ENCODE measurements around the gene OR6X1.
A peak's percentile ranks its signal among the peaks of the same experiment; 100 is the strongest.
"Not testable (repeated sequence)": the region's sequence is repeated elsewhere in the genome, so short reads cannot be mapped to it uniquely, and the experiment has no call there.

OR6X1 gene

GRCh38 chr11:123751781-123752180 lies 2.5 kb downstream of the OR6X1 start:
- DNase-seq, result no peak

- DNase-seq, result not testable (repeated sequence)
Measured at GRCh38 chr11:123748349-123748748, 6.0 kb downstream of the OR6X1 start.

DNA sequence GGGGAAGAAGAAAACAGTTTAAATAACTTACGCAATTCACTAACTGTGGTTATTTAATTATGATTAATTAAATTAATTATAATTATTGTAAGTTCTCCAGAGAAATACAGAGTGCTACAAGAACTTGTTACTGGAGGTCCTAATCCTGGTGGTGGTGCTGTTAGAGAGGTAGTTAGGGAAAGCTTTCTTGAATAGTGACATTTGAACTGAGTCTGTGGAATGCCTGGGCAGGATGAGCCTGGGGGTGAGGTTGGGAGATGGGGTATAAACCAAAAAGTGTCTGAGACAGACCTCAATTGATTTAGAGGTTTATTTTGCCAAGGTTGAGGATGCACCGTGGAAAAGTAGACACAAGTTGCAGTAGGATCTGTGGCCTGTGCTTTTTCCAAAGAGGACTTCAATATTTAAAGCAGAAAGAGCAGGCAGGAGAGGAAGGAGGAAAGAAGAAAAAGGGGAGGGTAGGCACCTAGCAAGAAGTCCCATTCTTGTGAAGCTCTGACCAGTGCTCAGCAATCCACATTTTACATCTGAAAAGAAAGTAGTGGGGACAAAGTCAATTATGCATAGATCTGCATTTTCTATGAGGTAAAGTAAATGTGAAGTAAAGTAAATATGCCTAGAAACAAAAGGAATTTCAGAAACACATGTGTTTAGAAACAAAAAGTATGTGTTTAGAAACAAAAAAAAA lies 8.4 kb downstream of the OR6X1 start:
- DNase-seq, result no peak

DNA sequence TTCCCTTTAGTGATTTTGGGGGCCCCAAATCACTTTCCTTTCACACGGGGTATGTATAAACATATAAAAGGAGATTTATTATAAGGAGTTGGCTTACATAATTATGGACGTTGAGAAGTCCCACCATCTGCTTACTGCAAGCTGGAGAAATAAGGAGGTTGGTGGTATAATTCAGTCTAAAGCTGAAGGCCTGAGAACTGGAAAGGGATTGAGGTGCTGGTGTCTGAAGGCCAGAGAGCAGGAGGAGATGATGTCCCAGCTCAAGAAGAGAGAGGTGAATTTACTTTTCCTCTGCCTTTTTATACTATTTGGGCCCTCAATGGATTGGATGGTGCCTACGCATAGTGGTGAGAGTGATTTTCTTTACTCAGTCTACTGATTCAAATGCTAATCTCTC lies 11.6 kb downstream of the OR6X1 start:
- no peak for DNase-seq

DNA sequence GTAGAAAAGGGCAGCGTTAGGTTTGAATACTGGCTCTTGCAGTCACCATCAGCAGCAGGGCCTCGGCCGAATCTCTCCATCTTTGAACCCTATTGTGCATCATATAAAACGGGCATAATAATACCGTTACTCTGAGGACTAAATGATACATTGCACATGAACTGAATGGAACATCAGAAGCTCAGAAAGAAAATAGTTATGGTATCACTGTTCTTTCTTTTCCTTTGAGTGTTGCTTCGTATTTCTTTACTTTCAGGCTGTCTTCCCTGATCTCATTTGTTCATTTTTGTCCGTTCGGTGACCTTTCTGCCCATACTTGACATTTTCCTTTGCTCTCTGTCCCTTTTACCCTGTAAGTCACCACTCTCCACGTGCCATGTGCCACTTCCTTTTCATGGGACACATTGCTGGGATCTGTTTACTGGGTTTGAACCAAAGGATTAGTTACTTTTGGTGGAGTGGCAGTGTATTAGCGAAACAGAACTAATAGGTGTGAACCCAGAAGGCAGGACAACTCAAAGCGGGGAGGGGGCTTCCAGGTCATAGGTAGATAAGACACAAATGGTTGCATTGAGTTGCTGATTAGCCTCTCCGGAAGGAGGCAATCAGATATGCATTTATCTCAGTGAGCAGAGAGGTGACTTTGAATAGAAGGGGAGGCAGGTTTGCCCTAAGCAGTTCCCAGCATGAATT lies 12.1 kb downstream of the OR6X1 start:
- peak; percentile 69 for DNase-seq

DNA sequence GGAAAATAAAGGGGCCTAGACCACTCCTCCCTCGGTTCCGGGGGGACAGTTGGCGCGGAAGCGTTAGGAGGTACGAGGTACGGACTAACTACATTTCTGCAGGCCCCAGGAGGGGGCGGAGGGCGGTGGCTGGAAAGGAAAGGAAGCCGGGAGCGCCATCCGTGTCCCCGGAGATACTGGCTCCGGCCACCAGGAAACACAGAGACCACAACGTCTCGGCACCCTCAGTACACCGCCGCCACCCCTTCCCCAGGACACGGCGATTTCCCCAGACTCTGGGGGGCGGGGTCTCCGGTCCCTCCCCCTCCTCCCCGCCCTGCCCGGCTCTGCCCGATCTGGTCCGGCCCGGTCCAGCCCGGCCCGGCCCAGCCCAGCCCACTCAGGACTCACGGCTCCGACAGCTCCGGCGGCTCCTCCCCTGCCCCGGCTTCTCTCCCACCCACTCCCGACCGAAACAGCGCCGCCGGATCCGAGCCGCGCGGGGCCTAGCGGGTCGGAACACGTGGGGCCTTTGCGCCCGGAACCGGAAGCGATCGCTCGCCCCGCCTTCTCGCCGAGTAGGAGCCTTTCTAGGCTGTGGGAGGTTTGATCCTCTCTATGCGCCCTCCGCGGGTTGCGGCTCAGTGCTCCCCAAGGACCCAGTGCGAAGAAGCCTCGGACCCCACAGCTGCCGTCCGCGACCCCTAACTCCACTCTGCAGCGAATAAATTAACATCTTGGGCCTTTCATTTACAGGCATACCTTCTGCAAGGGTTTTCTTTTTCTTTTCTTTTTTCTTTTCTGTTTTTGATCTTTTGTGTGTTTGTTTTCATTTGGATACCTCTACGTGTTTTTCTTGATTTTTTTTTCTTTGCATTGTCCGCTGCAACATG lies 12.9 kb downstream of the OR6X1 start, which contains the start of gene ZNF202:
ZNF202 (minus strand) TSS at position 502 of the 872 bp plus-strand sequence. CDS start 10,772 bp downstream, outside the sequence.
- peak; percentile 96 for DNase-seq

GRCh38 chr11:123740787-123741158 lies 13.5 kb downstream of the OR6X1 start:
- DNase-seq, result no peak

DNA sequence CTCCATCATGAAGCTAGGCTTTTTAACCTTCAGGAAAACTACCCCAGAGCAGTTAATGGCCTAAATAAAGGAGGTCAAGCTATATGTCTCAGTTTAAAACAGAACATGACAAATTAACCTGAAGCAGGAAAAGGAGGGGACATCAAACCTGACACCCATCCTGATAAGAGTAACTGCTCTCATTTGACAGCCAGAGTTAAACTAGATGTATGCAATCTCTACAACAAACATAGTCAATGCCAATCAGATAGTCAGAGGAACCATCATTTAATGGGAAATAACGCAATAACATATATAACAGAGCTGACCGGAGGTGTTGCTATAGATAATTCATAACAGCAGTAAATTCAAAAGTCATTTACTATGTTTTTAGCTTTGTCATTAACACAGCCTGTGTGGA lies 15.9 kb downstream of the OR6X1 start:
- DNase-seq, result no peak

DNA sequence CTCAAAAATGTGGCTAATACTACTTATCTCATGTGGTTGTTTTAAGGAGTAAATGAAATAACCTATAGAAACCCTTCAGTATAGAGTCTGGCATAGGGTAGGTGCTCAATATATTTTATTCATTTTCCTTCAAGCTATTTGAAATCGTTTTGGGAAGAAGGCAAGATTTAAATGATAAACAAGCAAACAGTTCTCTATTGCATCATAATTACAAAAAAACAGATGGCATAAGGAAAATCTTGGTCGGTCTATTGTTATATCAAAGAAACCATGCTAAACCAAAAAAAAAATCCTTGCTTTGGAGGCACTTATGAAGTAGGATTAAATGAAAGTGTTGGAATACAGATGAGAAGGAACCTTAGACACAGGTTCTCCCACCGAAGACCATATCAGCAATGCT lies 17.5 kb downstream of the OR6X1 start:
- no peak for DNase-seq

GRCh38 chr11:123729602-123730001 lies 24.7 kb downstream of the OR6X1 start:
- DNase-seq, result no peak

GRCh38 chr11:123725995-123726655 lies 28.2 kb downstream of the OR6X1 start:
- no peak for DNase-seq

GRCh38 chr11:123719452-123719851 lies 34.9 kb downstream of the OR6X1 start:
- no peak for DNase-seq

- no peak for DNase-seq
Measured at GRCh38 chr11:123718469-123718868, 35.8 kb downstream of the OR6X1 start.

- no peak for DNase-seq
Measured at GRCh38 chr11:123718063-123718462, 36.3 kb downstream of the OR6X1 start.

- DNase-seq, result not testable (repeated sequence)
Measured at GRCh38 chr11:123712627-123713026, 41.7 kb downstream of the OR6X1 start.

- DNase-seq, result peak; percentile 86
Measured at GRCh38 chr11:123707606-123708205, 46.6 kb downstream of the OR6X1 start.

GRCh38 chr11:123707206-123707605 lies 47.1 kb downstream of the OR6X1 start:
- no peak for DNase-seq

DNA sequence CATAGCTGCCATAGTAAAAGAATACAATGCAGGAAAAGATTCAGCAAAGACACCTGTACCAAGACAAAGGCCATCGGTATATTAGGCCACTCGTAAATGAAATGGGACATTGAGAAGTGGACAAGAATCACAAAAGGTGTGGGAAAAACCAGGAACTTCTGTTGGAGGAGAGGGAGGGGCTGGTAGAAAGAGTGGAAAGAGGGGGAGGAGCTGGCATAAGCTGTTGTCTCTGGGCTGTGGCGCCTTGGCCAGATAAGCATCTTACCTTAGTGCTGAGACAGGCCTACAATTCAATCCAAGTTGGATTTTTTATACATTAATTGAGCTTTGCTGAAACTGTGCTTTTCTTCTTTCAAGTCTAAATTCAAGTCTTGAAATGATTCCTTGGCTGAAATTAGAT lies 50.0 kb downstream of the OR6X1 start:
- no peak for DNase-seq
